Measurements from ENCODE around the gene GPN2. TPM values are rescaled to one million over a fixed set of nuclear protein-coding genes. Genes with fewer than 3 reads are reported as not detected.

The GPN2 gene
- total and polyA plus RNA-seq, 8 donors = 23.5 to 34.1 (median 31.0) TPM

DNA sequence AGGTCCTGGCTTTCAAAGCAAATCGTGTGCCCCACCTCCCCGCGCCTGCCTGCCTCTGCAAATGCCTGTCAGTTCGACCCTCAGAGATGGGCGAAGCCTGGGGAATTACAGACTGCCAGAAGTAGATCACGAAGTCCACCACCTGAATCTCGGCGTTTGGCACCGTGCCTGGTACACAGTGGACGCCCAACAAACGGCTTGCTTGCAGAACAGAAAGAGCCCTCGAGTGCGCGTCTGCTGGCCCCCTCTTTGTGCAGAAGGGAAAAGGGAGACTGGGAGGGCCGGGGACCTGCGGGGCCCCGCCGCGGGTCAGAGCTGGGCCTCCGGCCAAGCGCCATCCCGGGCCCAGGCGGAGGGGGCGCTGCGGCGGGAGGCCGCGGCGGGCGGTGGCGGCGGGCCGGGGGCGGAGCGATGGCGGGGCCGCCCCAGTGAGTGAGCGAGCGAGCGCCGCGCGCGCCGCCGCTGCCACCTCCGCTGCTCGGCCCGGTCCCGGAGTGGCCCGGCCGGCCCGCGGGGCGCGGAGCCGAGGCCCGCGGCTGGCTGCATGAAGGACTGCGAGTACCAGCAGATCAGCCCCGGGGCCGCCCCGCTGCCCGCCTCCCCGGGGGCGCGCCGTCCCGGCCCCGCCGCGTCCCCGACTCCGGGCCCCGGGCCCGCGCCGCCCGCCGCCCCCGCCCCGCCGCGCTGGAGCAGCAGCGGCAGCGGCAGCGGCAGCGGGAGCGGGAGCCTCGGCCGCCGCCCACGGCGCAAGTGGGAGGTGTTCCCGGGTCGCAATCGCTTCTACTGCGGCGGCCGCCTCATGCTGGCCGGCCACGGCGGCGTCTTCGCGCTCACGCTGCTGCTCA lies 63.6 kb downstream of the GPN2 start, which contains the start of gene ZDHHC18:
Gene ZDHHC18 (plus strand): TSS at position 428 of the 845 bp plus-strand sequence. CDS start 117 bp downstream, at position 545.
- intact Hi-C loops (cut with DNase I) = no loop called here
- peak; percentile 60 to 96 (median 74) for DNase-seq
- no peaks in the 10 kb centered on the region for H3K36me3 ChIP-seq
- TF ChIP-seq, protein P1, sequence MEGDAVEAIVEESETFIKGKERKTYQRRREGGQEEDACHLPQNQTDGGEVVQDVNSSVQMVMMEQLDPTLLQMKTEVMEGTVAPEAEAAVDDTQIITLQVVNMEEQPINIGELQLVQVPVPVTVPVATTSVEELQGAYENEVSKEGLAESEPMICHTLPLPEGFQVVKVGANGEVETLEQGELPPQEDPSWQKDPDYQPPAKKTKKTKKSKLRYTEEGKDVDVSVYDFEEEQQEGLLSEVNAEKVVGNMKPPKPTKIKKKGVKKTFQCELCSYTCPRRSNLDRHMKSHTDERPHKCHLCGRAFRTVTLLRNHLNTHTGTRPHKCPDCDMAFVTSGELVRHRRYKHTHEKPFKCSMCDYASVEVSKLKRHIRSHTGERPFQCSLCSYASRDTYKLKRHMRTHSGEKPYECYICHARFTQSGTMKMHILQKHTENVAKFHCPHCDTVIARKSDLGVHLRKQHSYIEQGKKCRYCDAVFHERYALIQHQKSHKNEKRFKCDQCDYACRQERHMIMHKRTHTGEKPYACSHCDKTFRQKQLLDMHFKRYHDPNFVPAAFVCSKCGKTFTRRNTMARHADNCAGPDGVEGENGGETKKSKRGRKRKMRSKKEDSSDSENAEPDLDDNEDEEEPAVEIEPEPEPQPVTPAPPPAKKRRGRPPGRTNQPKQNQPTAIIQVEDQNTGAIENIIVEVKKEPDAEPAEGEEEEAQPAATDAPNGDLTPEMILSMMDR (IDR thresholded peaks at IDR 0.05) = peak; percentile 30 to 36
- peak; percentile 91 for ATAC-seq
- peaks cover 14 to 52% of the 10 kb centered on the region in 2 donors for H3K4me1 ChIP-seq
- H3K4me3 ChIP-seq = peak within 1 kb of the TSS; percentile 51 to 65
- H3K27me3 ChIP-seq = no peaks in the 10 kb centered on the region
- H3K27ac ChIP-seq = peak within 1 kb of the TSS; percentile 73 to 75
- H3K9me3 ChIP-seq = no peaks in the 10 kb centered on the region

Other genes starting within 250 kb of the GPN2 start
- gene ARID1A, start 194.3 kb downstream of the GPN2 start, total RNA-seq = 10 to 100 TPM; 65.5 to 71.4 TPM
- 100 to 1,000 TPM in 3 of 6 donors, 10 to 100 TPM in 3; 94.5 to 106 (median 100) TPM for gene ARID1A, start 194.3 kb downstream of the GPN2 start, polyA plus RNA-seq (ENCODE audit: insufficient read length in 6 of 6)
- 10 to 100 TPM; 15.4 to 16.9 TPM for gene PIGV, start 102.3 kb downstream of the GPN2 start, total RNA-seq
- gene PIGV, start 102.3 kb downstream of the GPN2 start, polyA plus RNA-seq (ENCODE audit: insufficient read length in 6 of 6) = 10 to 100 TPM; 14.5 to 18.0 (median 16.0) TPM
- gene ZDHHC18, start 63.6 kb downstream of the GPN2 start, total RNA-seq = 10 to 100 TPM; 22.8 to 33.4 TPM
- gene ZDHHC18, start 63.6 kb downstream of the GPN2 start, polyA plus RNA-seq (ENCODE audit: insufficient read length in 6 of 6) = 10 to 100 TPM; 21.2 to 26.5 (median 24.2) TPM
- gene SFN, start 27.1 kb downstream of the GPN2 start, total RNA-seq = 100 to 1,000 TPM; 130 to 192 TPM
- gene SFN, start 27.1 kb downstream of the GPN2 start, polyA plus RNA-seq (ENCODE audit: insufficient read length in 6 of 6) = 1 to 10 TPM in 1 of 6 donors, under 1 TPM in 5; 0.49 to 1.0 (median 0.64) TPM
- 10 to 100 TPM; 16.2 to 16.3 TPM for gene GPATCH3, start 10.2 kb upstream of the GPN2 start, total RNA-seq
- 10 to 100 TPM in 5 of 6 donors, 1 to 10 TPM in 1; 10.0 to 17.1 (median 13.1) TPM for gene GPATCH3, start 10.2 kb upstream of the GPN2 start, polyA plus RNA-seq (ENCODE audit: insufficient read length in 6 of 6)
- gene NR0B2, start 23.7 kb upstream of the GPN2 start, total RNA-seq = 1 to 10 TPM; 1.2 to 7.8 TPM
- gene NR0B2, start 23.7 kb upstream of the GPN2 start, polyA plus RNA-seq (ENCODE audit: insufficient read length in 6 of 6) = 1 to 10 TPM; 2.4 to 5.4 (median 3.8) TPM
- gene NUDC, start 31.5 kb upstream of the GPN2 start, total RNA-seq = 10 to 100 TPM; 56.2 to 65.8 TPM
- gene NUDC, start 31.5 kb upstream of the GPN2 start, polyA plus RNA-seq (ENCODE audit: insufficient read length in 6 of 6) = 10 to 100 TPM; 66.5 to 94.6 (median 73.4) TPM
- gene KDF1, start 70.2 kb upstream of the GPN2 start, total RNA-seq = 10 to 100 TPM in 1 of 2 donors, 1 to 10 TPM in 1; 8.6 to 12.1 TPM
- 1 to 10 TPM; 6.7 to 8.0 (median 7.8) TPM for gene KDF1, start 70.2 kb upstream of the GPN2 start, polyA plus RNA-seq (ENCODE audit: insufficient read length in 6 of 6)
- gene TRNP1, start 103.4 kb upstream of the GPN2 start, total RNA-seq = 10 to 100 TPM; 23.4 to 27.7 TPM
- 1 to 10 TPM; 1.6 to 3.5 (median 2.8) TPM for gene TRNP1, start 103.4 kb upstream of the GPN2 start, polyA plus RNA-seq (ENCODE audit: insufficient read length in 6 of 6)
- 10 to 100 TPM; 22.9 to 27.3 TPM for gene TENT5B, start 122.6 kb upstream of the GPN2 start, total RNA-seq
- gene TENT5B, start 122.6 kb upstream of the GPN2 start, polyA plus RNA-seq (ENCODE audit: insufficient read length in 6 of 6) = 1 to 10 TPM; 1.5 to 2.7 (median 2.0) TPM